MG63 (cell line): Measurements from ENCODE around the gene SPATA32. TPM values are rescaled to one million over a fixed set of nuclear protein-coding genes. Genes with fewer than 3 reads are reported as not detected.

Source experiments
- DNase-seq: peaks from one replicate; pipeline ENCODE4 v3.0.0-alpha.2; 2020
- H3K27me3 ChIP-seq: fragments of 250-450 bp; sonication (Bioruptor Pico); 2 replicates; pipeline ENCODE4 v1.5.1; 2020; ENCODE audit warnings: mild to moderate bottlenecking, moderate library complexity
- H3K36me3 ChIP-seq: fragments of 250-450 bp; sonication (Bioruptor Pico); 2 replicates; pipeline ENCODE4 v1.5.1; 2020; ENCODE audit warnings: mild to moderate bottlenecking, moderate library complexity
- H3K4me3 ChIP-seq: fragments of 250-450 bp; sonication (Bioruptor Pico); 2 replicates; pipeline ENCODE4 v1.5.1; 2020; ENCODE audit warnings: mild to moderate bottlenecking, moderate library complexity
- H3K9me3 ChIP-seq: fragments of 250-450 bp; sonication (Bioruptor Pico); 2 replicates; pipeline ENCODE4 v1.5.1; 2020; ENCODE audit warnings: mild to moderate bottlenecking, moderate library complexity
- total RNA-seq: library from RNA; depleted of rRNA; stranded (reverse); fragments of >200 nt; shearing (Covaris generic); gene quantifications from 2 replicates; pipeline ENCODE4 v1.2.3, GENCODE V29; 2014; ENCODE audit warnings: low replicate concordance; rRNA removed

SPATA32 gene
- total RNA-seq, 1 experiment from 2014 or later, result not detected

DNA sequence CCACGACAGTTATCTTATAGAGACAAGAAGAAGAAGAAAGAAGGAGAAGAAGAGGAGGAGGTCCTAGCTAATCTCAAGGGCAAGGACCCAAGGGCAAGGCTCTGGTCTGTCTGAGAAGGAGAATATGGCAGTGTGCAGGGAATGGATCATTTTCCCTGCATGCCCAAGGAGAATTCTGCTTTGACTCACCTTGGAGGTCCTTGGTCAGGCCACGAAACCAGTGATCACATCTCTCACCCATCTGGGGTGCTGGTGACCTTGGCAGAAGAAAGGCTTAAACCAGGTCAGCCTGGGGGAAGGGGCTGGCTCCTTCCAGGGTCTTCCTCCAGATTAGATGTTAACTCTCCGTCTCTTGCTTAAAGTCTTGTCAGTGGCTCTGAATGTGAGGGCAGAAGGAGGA is 41.8 kb downstream of the SPATA32 start:
- DNase-seq, result no peak
- no peaks in the 10 kb centered on the region for H3K27me3 ChIP-seq
- no peak overlapping the region for H3K4me3 ChIP-seq
- no peaks in the 10 kb centered on the region for H3K9me3 ChIP-seq
- H3K36me3 ChIP-seq, result no peaks in the 10 kb centered on the region

DNA sequence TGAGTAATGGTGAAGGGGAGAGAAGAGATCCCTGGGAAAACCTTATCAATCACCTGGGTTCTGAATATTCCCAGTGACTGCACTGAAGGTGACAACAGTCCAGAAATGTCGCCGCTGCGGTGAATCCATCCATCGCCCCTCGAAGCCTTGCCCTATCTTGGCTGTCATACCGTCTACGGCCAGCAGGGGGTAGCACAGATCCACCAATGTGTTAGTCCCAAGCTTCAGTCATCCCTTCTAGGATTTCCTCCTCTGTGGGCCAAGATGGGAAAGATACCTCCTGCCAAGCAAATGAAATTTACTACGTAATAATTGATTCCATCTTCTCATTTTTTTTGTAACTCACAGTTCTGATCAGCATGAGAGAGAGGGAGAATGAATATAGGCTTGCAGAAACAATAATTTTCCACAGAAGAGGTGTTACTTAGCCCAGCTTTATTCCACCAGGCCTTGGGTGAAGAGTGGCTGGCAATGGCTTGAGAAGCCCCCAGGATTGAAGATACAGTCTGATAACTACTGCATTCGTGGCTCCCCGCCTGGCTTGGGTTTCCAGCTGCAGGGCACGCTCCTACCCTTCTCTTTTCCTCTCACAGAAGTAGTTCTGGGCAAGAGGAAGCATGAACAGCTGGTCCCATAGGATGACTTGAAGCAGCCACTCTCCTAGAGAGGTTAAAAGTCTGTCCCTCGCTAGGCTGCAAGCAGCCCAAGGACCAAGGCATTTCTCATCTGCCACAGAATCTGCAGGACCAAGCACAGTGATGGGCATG is 42.8 kb downstream of the SPATA32 start:
- Histone ChIP-seq H3K27me3 (no peaks in the 10 kb centered on the region), H3K4me3 (no peak overlapping the region), H3K9me3 (no peaks in the 10 kb centered on the region), H3K36me3 (no peaks in the 10 kb centered on the region)
- peak; percentile 64 for DNase-seq

Other genes starting within 250 kb of the SPATA32 start
- gene DCAKD, start 210.5 kb downstream of the SPATA32 start, total RNA-seq, result 20.7 and 24.1 TPM in 2 replicates
- gene NMT1, start 200.8 kb downstream of the SPATA32 start, total RNA-seq, result 103 and 154 TPM in 2 replicates
- gene PLCD3, start 129.6 kb downstream of the SPATA32 start, total RNA-seq, result 9.4 and 13.3 TPM in 2 replicates
- gene ACBD4, start 126.4 kb downstream of the SPATA32 start, total RNA-seq, result 2.7 and 5.0 TPM in 2 replicates
- gene HEXIM1, start 113.6 kb downstream of the SPATA32 start, total RNA-seq, result 20.3 and 20.8 TPM in 2 replicates
- 20.6 and 34.3 TPM in 2 replicates for gene HEXIM2, start 100.2 kb downstream of the SPATA32 start, total RNA-seq
- gene FMNL1, start 40.2 kb downstream of the SPATA32 start, total RNA-seq, result 4.3 and 9.0 TPM in 2 replicates
- 13.4 and 18.7 TPM in 2 replicates for gene MAP3K14, start 54.9 kb upstream of the SPATA32 start, total RNA-seq
- gene ARHGAP27, start 170.8 kb upstream of the SPATA32 start, total RNA-seq, result 0.07 and 1.5 TPM in 2 replicates
- gene PLEKHM1, start 228.6 kb upstream of the SPATA32 start, total RNA-seq, result 3.1 and 14.7 TPM in 2 replicates